Esophagus muscularis mucosa (tissue), 4 donors: ENCODE measurements around the gene GALNT15.

ENCODE experiments used
- EP300 ChIP-seq: sonication (generic); formaldehyde crosslinking; IDR thresholded peaks from one replicate; pipeline ENCODE4 v1.6.1; 2017; ENCODE audit warnings: antibody characterized with exemption
- POLR2AphosphoS5 ChIP-seq, 2 donors: sonication (generic); formaldehyde crosslinking; IDR thresholded peaks; one replicate each; pipeline ENCODE4 v1.6.1; 2017; ENCODE audit warnings: antibody characterized with exemption in 2 of 2
- TF ChIP-seq, protein P1 (sequence below), 3 experiments: fragments of 200-600 bp in 2 of 3; fragments of 450-650 bp in 1 of 3; sonication (generic) in 2 of 3; IDR thresholded peaks; one replicate each; pipeline ENCODE4 v1.5.1; 2017 to 2019; ENCODE audit warnings: antibody characterized with exemption in 3 of 3, mild to moderate bottlenecking in 2 of 3, moderate library complexity in 1 of 3

DNA sequence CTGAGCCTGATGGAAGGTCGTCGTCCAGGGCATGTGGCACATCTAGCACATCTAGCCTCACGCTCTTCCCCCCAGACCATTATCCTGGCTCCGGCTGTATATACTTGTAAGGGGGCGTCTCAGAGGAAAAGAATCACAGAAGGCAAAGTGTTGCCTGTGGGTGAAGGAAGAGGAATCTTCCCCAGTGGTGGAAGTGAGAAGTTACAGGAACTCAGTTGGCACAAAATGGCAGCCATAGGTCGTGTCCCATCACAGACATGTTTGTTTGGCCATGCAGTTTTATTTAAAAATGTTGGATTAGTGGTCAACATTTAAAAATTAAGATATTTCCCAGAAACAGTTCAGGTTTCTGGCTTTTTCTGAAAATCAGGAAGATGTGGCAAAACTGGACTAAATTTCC is 13.6 kb downstream of the GALNT15 start:
- TF ChIP-seq POLR2AphosphoS5 (IDR thresholded peaks at IDR 0.05) (no peak), EP300 (no peak)
- TF ChIP-seq, protein P1, sequence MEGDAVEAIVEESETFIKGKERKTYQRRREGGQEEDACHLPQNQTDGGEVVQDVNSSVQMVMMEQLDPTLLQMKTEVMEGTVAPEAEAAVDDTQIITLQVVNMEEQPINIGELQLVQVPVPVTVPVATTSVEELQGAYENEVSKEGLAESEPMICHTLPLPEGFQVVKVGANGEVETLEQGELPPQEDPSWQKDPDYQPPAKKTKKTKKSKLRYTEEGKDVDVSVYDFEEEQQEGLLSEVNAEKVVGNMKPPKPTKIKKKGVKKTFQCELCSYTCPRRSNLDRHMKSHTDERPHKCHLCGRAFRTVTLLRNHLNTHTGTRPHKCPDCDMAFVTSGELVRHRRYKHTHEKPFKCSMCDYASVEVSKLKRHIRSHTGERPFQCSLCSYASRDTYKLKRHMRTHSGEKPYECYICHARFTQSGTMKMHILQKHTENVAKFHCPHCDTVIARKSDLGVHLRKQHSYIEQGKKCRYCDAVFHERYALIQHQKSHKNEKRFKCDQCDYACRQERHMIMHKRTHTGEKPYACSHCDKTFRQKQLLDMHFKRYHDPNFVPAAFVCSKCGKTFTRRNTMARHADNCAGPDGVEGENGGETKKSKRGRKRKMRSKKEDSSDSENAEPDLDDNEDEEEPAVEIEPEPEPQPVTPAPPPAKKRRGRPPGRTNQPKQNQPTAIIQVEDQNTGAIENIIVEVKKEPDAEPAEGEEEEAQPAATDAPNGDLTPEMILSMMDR (IDR thresholded peaks at IDR 0.05): no peak
